T-helper 2 cell treated with Interferon-gamma antibody and Interleukin-4, amounts not matched to agents 100 ng/mL and 5 ng/mL, for 36 hours (primary cell): ENCODE results near the gene VDAC2. TPM values are rescaled to one million over a fixed set of nuclear protein-coding genes. Genes with fewer than 3 reads are reported as not detected.
"Not testable (repeated sequence)": the region's sequence is repeated elsewhere in the genome, so short reads cannot be mapped to it uniquely, and the experiment has no call there.

Source experiments
- intact Hi-C: fragments of 100-400 bp; cut with micrococcal nuclease; formaldehyde crosslinking; loops from one replicate; pipeline ENCODE4 v1.15.1; 2023
- total RNA-seq: library from RNA; stranded (reverse); gene quantifications from 2 replicates; pipeline ENCODE4 v1.2.3, GENCODE V29; 2022

Gene VDAC2
- total RNA-seq, 1 donor from 2014 or later, result 143 TPM

DNA sequence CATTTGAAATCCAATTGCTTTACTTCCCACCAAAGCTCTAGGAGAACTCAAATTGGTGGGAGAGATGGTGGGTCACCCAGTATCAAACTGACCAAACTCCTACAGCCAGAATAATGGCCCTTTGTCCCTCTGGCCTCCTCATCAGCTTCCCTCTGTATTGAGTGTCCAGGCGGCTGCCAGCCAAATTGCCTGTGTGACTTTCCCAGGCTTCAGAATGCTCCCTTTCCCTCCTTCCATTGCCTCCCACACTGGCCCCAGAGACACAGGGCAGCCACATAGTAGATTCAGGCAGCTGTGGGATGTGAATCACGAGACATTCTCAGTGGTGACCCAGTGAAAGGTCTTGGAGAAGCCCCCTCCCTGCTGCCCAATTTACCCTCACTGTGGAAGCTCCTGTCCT, 12.7 kb upstream of the VDAC2 start:
- intact Hi-C loops, result no loop called here

- intact Hi-C loops, result not testable (repeated sequence)
Measured at GRCh38 chr10:75199949-75200348, 10.6 kb upstream of the VDAC2 start.

GRCh38 chr10:75201793-75202307, 8.7 kb upstream of the VDAC2 start:
- intact Hi-C loops, result no loop called here

GRCh38 chr10:75202321-75203045, 8.1 kb upstream of the VDAC2 start:
- intact Hi-C loops, result no loop called here

- intact Hi-C loops, result not testable (repeated sequence)
Measured at GRCh38 chr10:75203046-75203620, 7.5 kb upstream of the VDAC2 start.

GRCh38 chr10:75203724-75204123, 6.9 kb upstream of the VDAC2 start:
- intact Hi-C loops, result no loop called here

GRCh38 chr10:75205908-75206307, 4.7 kb upstream of the VDAC2 start:
- intact Hi-C loops, result no loop called here

DNA sequence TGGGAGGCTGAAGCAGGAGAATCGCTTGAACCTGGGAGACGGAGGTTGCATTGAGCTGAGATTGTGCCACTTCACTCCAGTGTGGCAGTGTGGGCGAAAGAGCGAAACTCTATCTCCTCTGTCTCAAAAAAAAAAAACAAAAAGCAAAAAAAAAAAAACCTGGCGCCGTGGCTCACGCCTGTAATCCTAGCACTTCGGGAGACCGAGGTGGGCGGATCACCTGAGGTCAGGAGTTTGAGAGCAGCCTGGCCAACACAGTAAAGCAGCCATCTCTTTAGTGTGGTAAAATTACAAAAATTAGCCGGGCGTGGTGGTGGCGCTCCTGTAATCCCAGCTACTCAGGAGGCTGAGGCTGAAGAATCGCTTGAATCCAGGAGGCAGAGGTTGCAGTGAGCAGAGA, 4.0 kb upstream of the VDAC2 start:
- intact Hi-C loops, result not testable (repeated sequence)

GRCh38 chr10:75207079-75207856, 3.3 kb upstream of the VDAC2 start:
- intact Hi-C loops, result no loop called here

DNA sequence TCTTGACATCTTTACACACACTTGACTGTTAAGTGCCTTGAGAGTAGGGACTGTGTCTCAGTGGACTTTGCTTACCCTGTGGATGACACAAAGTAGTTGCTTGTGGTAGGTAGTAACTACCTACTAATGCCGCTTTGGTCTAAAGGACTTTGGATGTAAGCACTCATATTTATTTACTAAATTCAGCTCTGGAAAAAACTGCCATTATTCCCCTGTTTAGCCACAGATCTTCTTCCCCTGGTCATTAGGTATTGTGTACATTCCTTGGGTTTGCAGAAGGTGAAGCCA, 2.8 kb upstream of the VDAC2 start:
- intact Hi-C loops, result no loop called here

DNA sequence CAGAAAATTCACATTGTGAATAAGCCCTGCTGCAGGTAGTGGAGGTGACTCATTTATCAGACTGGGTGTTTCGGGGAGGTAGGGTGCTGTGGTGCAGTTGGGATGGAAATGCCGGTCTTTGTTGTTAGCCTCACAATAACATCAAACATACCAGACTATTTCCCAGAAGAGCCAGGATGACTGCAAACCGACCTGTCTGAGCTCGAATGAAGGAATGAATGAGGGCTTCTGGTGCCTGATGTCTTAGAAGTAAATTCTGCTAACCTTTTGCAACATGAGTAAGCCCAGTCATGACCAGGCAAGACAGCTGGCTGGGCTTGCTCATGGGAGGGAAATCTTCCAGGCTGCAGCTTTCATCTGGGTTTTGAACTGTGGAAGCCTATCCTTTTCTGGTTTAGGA, 2.4 kb upstream of the VDAC2 start:
- intact Hi-C loops, result no loop called here

DNA sequence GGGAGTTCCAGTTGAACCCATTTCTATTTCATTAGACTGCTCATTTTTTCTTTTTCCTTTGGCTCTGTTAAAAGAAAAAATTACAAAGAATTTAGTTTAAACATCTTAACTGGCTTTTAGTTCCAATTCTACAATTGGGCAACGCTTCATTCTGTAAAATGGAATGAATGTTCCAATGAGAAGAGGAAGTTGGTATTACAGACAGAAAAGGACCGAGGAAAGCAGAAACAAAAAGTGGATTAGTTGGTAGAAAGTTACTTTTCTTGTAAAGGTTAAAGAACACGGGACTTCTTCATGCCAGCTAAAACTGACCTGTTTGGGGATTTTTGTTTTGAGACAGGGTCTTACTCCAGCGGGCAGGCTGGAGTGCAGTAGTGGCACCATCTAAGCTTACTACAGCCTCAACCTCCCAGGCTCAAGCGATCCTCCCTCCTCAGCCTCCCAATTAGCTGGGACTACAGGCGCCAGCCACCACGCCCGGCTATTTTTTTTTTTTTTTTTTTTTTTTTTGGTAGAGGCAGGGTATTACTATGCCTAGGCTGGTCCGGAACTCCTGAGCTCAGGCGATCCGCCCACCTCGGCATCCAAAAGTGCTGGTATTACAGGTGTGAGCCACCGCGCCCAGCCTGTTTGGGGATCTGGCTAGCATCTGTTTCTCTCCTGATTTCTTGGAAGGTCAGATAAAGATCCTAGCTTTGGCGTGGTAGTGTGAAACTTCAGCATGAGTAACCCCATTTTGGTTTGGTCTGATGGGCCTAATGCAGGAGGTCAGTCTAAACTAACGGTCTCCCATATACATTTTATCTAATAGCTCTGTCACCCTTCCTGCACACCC, 1.3 kb upstream of the VDAC2 start:
- intact Hi-C loops, result no loop called here

GRCh38 chr10:75209921-75210281, 695 bp upstream of the VDAC2 start:
- intact Hi-C loops, result loop anchor here (1.0 kb wide), 6 partner anchors 20 to 1059 kb away; partner anchors contain the start of gene ADK

DNA sequence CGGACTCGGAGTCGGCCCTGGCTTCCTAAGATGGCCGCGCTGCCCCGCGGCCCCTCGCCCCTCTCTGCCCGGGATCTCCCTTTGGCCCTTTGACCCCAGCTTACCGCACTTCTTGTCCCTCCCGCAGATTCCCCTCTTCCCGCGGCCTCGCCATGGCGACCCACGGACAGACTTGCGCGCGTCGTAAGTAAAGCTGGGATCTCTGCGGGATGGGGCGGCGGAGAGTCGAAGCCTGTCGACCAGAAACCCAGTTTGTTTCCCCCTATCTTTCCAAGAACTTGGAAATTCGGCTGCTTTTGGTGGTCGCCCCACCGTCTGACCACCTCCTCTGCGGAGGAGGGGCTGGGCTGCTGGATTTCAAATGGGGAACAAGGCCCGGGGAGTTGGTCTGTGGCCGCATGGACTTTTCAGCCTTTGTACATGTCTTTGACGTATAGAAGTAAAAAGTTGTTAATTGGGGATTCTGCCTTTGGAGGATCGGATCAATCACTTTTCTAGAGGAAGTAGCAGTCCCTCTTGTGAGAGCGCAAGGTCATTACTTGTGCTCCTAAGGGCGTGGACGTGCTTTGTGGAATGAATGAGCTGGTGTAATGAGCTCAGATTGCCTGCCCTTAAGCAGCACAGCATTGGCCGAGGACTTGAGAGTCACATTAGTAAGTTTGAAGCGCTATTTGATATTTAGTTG, 553 bp downstream of the VDAC2 start:
- intact Hi-C loops, result no loop called here

GRCh38 chr10:75212343-75212742, 1.7 kb downstream of the VDAC2 start:
- intact Hi-C loops, result no loop called here

- intact Hi-C loops, result no loop called here
Measured at GRCh38 chr10:75220274-75220673, 9.7 kb downstream of the VDAC2 start.

DNA sequence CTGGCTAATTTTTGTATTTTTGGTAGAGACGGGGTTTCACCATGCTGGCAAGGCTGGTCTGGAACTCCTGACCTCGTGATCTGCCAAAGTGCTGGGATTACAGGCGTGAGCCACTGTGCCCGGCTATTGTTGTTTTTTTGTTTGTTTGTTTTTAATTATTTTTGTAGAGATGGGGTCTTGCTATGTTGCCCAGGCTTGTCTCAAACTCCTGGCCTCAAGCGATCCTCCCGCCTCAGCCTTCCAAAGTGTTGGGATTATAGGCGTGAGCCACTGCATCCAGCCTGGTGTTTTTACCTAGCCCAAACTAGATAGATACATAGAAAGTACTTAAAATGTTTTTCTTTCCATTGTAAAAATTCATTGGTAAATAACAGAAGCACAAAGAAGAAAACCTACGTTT, 10.9 kb downstream of the VDAC2 start:
- intact Hi-C loops, result not testable (repeated sequence)

- intact Hi-C loops, result no loop called here
Measured at GRCh38 chr10:75223507-75223906, 12.9 kb downstream of the VDAC2 start.

DNA sequence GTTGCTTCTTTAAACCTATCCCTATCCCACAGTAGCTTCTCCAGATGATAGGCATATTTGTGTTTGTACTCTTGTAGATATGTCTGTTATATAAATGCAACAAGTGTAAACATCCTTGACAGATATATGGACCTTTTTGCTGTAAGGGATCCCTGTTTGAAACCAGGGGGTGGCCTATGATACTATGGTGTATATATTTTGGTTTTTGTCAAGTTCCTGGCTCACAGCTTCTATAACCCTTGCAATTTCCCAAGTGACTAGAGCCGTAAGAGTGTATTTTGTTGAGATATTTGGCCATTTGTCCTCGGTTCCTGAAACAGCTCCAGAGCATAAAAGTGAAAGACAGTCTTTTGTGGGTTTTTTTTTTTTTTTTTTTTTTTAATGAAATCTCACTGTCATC, 15.5 kb downstream of the VDAC2 start:
- intact Hi-C loops, result no loop called here

DNA sequence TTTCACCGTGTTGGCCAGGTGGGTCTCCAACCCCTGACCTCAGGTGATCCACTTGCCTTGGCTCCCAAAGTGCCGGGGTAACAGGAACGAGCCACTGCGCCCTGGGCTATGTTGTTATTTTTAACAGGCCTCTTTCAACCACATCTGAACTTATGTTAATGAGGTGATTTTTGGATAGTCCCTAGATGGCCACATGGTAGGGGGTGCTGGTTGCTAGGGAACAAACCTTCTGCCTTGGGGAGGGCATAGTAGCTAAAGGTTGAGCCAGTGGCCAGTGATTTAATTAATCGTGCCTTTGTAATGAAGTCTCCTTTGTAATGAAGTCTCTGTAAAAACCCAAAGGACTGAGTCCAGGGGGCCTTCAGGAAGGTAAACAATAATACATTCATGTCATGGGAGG, 16.1 kb downstream of the VDAC2 start:
- intact Hi-C loops, result no loop called here

GRCh38 chr10:75228278-75228677, 17.7 kb downstream of the VDAC2 start:
- intact Hi-C loops, result no loop called here
